DOHH2 (cell line): ENCODE measurements around the gene SLC5A11.

ENCODE experiments used
- H3F3A ChIP-seq: fragments of 200-600 bp; sonication (generic), shearing (Covaris generic); 2 replicates; pipeline ENCODE4 v1.6.0; 2016; ENCODE audit warnings: antibody characterized with exemption, mild to moderate bottlenecking; ENCODE audit not compliant: control insufficient read depth, insufficient read depth
- H3K27ac ChIP-seq: fragments of 200-600 bp; sonication (generic); 2 replicates; pipeline ENCODE4 v1.5.1; 2014; ENCODE audit warnings: low read depth, mild to moderate bottlenecking, low read length, moderate library complexity
- H3K27me3 ChIP-seq: fragments of 200-600 bp; sonication (generic); 2 replicates; pipeline ENCODE4 v1.6.1; 2014; ENCODE audit warnings: mild to moderate bottlenecking, low read length, mixed read lengths; ENCODE audit not compliant: control insufficient read depth
- H3K36me3 ChIP-seq: fragments of 200-600 bp; sonication (generic); 2 replicates; pipeline ENCODE4 v1.6.1; 2014; ENCODE audit warnings: mild to moderate bottlenecking, low read length, moderate library complexity, mixed read lengths; ENCODE audit not compliant: control insufficient read depth
- H3K4me1 ChIP-seq: fragments of 200-600 bp; sonication (generic); 2 replicates; pipeline ENCODE4 v1.6.1; 2014; ENCODE audit warnings: mild to moderate bottlenecking, low read length, mixed read lengths; ENCODE audit not compliant: control insufficient read depth
- H3K4me2 ChIP-seq: fragments of 200-600 bp; sonication (generic); 2 replicates; pipeline ENCODE4 v1.6.0; 2014; ENCODE audit warnings: mild to moderate bottlenecking, low read length, moderate library complexity
- H3K4me3 ChIP-seq: fragments of 200-600 bp; sonication (generic); 2 replicates; pipeline ENCODE4 v1.5.1; 2014; ENCODE audit warnings: mild to moderate bottlenecking, low read length, mixed read lengths
- H3K79me2 ChIP-seq: fragments of 200-600 bp; sonication (generic); 2 replicates; pipeline ENCODE4 v1.6.1; 2014; ENCODE audit warnings: mild to moderate bottlenecking, low read length, mixed read lengths; ENCODE audit not compliant: control insufficient read depth
- H3K9me2 ChIP-seq: fragments of 200-600 bp; sonication (generic); replicated peaks from 2 replicates; pipeline ENCODE4 v1.6.1; 2014; ENCODE audit warnings: mild to moderate bottlenecking, low read length, mixed read lengths; ENCODE audit not compliant: control insufficient read depth
- H3K9me3 ChIP-seq: fragments of 200-600 bp; sonication (generic); 2 replicates; pipeline ENCODE4 v1.6.1; 2014; ENCODE audit warnings: antibody characterized with exemption, low read length, mixed read lengths; ENCODE audit not compliant: control insufficient read depth, insufficient read depth
- H4K20me1 ChIP-seq: fragments of 200-600 bp; sonication (generic); 2 replicates; pipeline ENCODE4 v1.6.0; 2014; ENCODE audit warnings: low read depth, mild to moderate bottlenecking, antibody characterized with exemption, low read length, moderate library complexity; ENCODE audit not compliant: control insufficient read depth, insufficient read depth
- CTCF ChIP-seq: fragments of 200-600 bp; sonication (generic); IDR thresholded peaks from one replicate; pipeline ENCODE4 v1.5.1; 2014; ENCODE audit warnings: antibody characterized with exemption, mild to moderate bottlenecking, low read depth, low read length; ENCODE audit not compliant: poor library complexity, severe bottlenecking
- EZH2phosphoT487 ChIP-seq: fragments of 200-600 bp; sonication (generic); IDR thresholded peaks from 2 replicates; pipeline ENCODE4 v1.6.1; 2017; ENCODE audit warnings: borderline replicate concordance, mild to moderate bottlenecking, antibody characterized with exemption, low read length, moderate library complexity, mixed read lengths

The SLC5A11 gene

GRCh38 chr16:24853169-24853824 lies 7.5 kb downstream of the SLC5A11 start:
- Histone ChIP-seq H3K4me2 (no peak overlapping the region), H3K36me3 (no peaks in the 10 kb centered on the region), H3K4me1 (no peaks in the 10 kb centered on the region), H3K9me3 (no peaks in the 10 kb centered on the region), H3K4me3 (no peak overlapping the region), H3K9me2 (no peaks in the 10 kb centered on the region), H3F3A (no peaks in the 10 kb centered on the region), H4K20me1 (no peaks in the 10 kb centered on the region), H3K79me2 (no peaks in the 10 kb centered on the region), H3K27ac (no peak overlapping the region), H3K27me3 (no peaks in the 10 kb centered on the region)
- TF ChIP-seq EZH2phosphoT487 (no peak), CTCF (no peak)

DNA sequence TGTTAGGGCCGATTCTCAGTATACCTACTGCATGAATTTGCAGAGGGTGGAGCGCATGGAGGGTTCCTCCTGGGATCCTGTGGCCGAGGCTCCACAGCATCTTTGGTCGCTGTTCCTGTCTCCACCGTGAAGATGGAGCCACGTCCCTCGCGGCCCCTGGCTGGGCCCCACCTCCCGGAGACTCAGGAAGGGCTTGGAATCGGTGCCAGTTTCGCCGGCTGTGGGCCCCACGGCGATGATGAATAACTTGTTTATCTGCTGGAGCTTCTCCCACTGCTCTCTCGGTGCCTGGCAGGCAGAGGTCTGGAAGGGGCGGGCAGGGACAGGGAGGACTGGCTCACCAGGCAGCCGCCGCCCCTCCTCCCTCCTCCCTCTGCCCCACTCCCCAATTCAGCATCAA lies 8.1 kb downstream of the SLC5A11 start:
- Histone ChIP-seq H3K9me3 (no peaks in the 10 kb centered on the region), H3K27me3 (no peaks in the 10 kb centered on the region), H3K79me2 (no peaks in the 10 kb centered on the region), H3K36me3 (no peaks in the 10 kb centered on the region), H3K4me1 (no peaks in the 10 kb centered on the region), H3K9me2 (no peaks in the 10 kb centered on the region), H3K27ac (no peak overlapping the region), H3K4me3 (no peak overlapping the region), H3K4me2 (no peak overlapping the region), H4K20me1 (no peaks in the 10 kb centered on the region), H3F3A (no peaks in the 10 kb centered on the region)
- TF ChIP-seq EZH2phosphoT487: no peak
- TF ChIP-seq CTCF: no peak

DNA sequence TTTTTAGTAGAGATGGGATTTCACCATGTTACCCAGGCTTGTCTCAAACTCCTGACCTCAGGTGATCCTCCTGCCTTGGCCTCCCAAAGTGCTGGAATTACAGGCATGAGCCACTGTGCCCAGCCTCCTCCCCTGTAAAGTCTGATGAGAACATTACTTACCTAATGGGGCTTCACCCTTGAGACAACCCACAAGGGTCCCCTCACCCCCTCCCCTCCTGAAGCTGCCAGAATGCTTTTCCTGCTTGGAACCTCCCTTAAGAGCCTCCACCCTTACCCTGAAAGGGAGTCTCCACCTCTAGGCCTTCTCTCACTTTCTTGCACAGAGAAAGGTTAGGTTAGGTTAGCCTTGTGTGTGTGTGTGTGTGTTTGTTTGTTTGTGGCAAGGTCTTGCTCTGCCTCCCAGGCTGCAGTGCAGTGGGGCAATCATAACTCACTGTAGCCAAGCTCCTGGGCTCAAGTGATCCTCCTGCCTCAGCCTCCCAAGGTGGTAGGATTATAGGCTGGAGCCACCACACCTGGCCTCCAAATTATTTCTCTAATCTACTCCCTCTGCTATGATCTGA lies 8.9 kb downstream of the SLC5A11 start:
- Histone ChIP-seq H3K9me2 (no peaks in the 10 kb centered on the region), H3K27me3 (no peaks in the 10 kb centered on the region), H4K20me1 (no peaks in the 10 kb centered on the region), H3K79me2 (no peaks in the 10 kb centered on the region), H3K36me3 (no peaks in the 10 kb centered on the region), H3K9me3 (no peaks in the 10 kb centered on the region), H3K4me1 (no peaks in the 10 kb centered on the region), H3K4me2 (no peak overlapping the region), H3K27ac (no peak overlapping the region), H3F3A (no peaks in the 10 kb centered on the region), H3K4me3 (no peak overlapping the region)
- TF ChIP-seq EZH2phosphoT487 (no peak), CTCF (no peak)
